Skin epidermis (tissue), 12 donors: ENCODE results near the gene SLC27A2.
"Not testable (repeated sequence)": the region's sequence is repeated elsewhere in the genome, so short reads cannot be mapped to it uniquely, and the experiment has no call there.

Experiments
- H3K27ac ChIP-seq, 21 experiments: fragments of 200-600 bp; sonication (generic) in 11 of 21; one replicate each; pipeline ENCODE4 v1.5.0; 2020; ENCODE audit warnings: mild to moderate bottlenecking in 3 of 21, inconsistent platforms in 2 of 21, moderate library complexity in 2 of 21
- H3K4me3 ChIP-seq, 7 experiments: fragments of 200-600 bp; sonication (generic) in 2 of 7; one replicate each; pipeline ENCODE4 v1.5.0; 2020; ENCODE audit warnings: inconsistent platforms in 2 of 7, mild to moderate bottlenecking in 2 of 7, moderate library complexity in 1 of 7

Gene SLC27A2

DNA sequence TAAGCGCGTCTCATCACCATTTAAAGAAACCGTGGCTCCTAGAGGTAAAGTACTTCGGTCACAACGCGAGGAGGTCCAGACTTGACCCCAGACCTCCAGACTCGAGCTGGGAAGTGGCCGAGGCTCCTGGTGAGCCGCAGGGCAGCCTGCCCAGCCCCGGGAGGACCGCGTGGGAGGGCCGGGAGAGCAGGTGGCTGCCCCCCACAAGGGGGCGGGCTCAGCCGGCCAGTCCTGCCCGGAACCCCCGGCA is at the start of gene SLC27A2:
SLC27A2 (plus strand) TSS at position 228 of the 250 bp plus-strand sequence. CDS start 232 bp downstream, outside the sequence.
- Histone ChIP-seq H3K27ac (peak within 1 kb of the TSS in 3 of 21 experiments; percentile 6 to 63 (median 11)), H3K4me3 (peak within 1 kb of the TSS; percentile 41 to 64 (median 45))

DNA sequence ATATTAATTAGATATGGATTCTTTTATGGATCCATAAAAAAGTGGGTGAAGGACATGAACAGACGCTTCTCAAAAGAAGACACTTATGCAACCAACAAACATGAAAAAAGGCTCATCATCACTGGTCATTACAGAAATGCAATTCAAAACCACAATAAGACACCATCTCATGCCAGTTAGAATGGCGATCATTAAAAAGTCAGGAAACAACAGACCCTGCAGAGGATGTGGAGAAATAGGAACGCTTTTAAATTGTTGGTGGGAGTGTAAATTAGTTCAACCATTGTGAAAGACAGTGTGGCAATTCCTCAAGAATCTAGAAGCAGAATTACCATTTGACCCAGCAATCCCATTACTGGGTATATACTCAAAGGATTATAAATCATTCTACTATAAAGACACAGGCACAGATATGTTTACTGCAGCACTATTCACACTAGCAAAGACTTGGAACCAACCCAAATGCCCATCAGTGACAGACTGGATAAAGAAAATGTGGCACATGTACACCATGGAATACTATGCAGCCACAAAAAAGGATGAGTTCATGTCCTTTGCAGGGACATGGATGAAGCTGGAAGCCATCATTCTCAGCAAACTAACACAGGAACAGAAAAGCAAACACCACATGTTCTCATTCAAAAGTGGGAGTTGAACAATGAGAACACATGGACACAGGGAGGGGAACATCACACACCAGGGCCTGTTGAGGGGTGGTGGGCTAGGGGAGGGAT is 49.6 kb upstream of the SLC27A2 start:
- H3K4me3 ChIP-seq, H3K27ac ChIP-seq: not testable (repeated sequence)

DNA sequence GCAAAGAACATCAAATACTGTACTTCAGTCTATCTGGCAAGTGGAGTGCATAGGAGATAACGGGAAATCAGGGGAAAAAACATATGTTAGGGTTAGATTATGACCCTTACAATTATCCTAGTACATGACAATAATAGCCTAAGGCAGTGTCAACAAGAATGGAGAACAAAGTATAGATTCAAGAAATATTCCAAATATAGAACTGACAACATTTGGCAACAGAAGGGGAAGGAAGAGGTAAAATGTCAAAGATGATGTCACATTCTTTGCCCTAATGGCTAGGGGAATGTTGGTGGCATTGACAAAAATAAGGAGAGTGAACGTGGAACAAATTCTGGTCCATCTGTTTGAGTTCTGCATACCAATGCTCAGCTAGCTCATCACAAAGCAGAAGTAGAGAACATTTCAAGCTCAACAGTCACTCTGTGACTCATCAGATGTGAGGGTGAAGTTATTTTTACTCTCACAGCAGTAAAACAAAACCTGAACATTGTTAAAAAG is 47.4 kb upstream of the SLC27A2 start:
- Histone ChIP-seq H3K4me3 (no peak overlapping the region), H3K27ac (peak overlapping the region in 7 of 21 experiments; percentile 26 to 74 (median 47))

DNA sequence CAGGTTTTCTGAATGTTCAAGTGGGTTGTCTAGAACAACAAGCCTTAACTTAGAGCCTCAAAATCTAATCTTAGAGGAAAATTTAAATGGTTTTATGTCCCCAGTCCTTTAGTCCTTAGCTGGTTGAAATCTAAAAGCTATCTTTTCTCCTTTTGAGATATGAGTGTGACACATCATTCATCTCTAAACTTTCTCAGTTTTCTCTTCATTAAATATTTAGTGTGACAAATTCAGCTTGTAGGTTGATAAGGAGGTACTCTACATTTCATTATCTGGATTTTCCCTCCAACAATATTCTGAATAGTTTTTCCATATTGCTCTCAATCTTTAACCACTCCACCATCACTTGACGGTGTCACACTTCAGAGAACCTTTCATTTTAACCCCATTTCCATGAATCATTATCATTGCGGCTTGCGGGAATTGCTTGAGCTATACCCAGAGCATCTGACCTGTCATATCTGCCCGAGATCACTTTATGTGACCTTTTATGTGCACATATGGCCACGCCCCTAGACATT is 46.9 kb upstream of the SLC27A2 start:
- peak overlapping the region in 9 of 21 experiments; percentile 17 to 74 (median 47) for H3K27ac ChIP-seq

DNA sequence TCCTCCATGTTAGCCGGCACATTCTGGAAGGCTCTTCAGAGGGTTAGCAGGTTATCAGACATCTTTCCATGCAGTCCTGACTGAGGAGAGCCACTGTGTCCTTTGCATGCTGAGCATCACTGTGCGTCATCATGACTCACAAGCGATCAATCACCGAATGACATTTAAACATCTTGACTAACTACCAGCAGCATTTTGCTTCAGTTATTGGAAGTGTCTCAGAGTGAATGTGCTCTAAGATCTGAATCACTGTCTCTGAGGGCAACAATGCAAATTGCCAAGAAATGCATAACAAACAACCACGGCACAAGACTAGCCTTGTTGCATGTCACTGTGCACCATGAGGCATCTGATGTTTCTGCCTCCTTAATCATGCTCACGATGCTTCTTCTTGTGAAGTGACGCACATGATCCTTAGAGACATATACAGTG is 44.6 kb upstream of the SLC27A2 start:
- H3K4me3 ChIP-seq = no peak overlapping the region
- H3K27ac ChIP-seq = peak overlapping the region in 5 of 21 experiments; percentile 3 to 74 (median 32)

More for the DNA sequence above, 46.9 kb upstream of the SLC27A2 start:
- no peak overlapping the region for H3K4me3 ChIP-seq

- no peak overlapping the region for H3K4me3 ChIP-seq
- peak overlapping the region in 4 of 21 experiments; percentile 12 to 44 (median 32) for H3K27ac ChIP-seq
These were observed 44.1 kb upstream of the SLC27A2 start for GRCh38 chr15:50137893-50138292.

GRCh38 chr15:50138391-50138790 is 43.6 kb upstream of the SLC27A2 start:
- peak overlapping the region in 1 of 21 experiments; percentile 44 for H3K27ac ChIP-seq
- no peak overlapping the region for H3K4me3 ChIP-seq

- Histone ChIP-seq H3K4me3 (no peak overlapping the region), H3K27ac (no peak overlapping the region)
These were observed 41.9 kb upstream of the SLC27A2 start for GRCh38 chr15:50140098-50140497.

DNA sequence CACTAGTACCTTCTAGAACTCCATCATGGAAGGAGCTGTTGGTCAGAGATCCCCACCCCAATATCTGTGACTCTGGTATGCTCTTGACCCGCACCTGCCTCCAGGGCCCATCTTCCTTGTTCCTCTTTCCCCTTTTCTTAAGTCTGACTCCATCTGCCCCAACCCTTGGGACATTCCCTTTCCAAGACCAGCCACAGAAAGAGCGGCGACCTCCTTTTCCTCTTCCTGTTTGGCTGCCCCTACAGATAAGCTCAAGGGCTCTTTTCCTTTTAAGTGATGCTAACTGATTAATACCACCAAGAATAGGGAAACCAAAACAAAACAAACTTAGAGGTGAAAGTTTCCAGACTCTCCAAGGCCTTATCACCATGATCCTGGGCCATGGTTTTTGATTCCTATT is 41.0 kb upstream of the SLC27A2 start:
- H3K4me3 ChIP-seq = no peak overlapping the region
- no peak overlapping the region for H3K27ac ChIP-seq

GRCh38 chr15:50141856-50142255 is 40.1 kb upstream of the SLC27A2 start:
- no peak overlapping the region for H3K27ac ChIP-seq
- H3K4me3 ChIP-seq = no peak overlapping the region

- Histone ChIP-seq H3K27ac (no peak overlapping the region), H3K4me3 (no peak overlapping the region)
These were observed 38.6 kb upstream of the SLC27A2 start for GRCh38 chr15:50143255-50143860.

- no peak overlapping the region for H3K4me3 ChIP-seq
- H3K27ac ChIP-seq = no peak overlapping the region
These were observed 37.5 kb upstream of the SLC27A2 start for GRCh38 chr15:50144341-50145120.

- Histone ChIP-seq H3K4me3 (no peak overlapping the region), H3K27ac (no peak overlapping the region)
These were observed 36.5 kb upstream of the SLC27A2 start for GRCh38 chr15:50145451-50145872.

DNA sequence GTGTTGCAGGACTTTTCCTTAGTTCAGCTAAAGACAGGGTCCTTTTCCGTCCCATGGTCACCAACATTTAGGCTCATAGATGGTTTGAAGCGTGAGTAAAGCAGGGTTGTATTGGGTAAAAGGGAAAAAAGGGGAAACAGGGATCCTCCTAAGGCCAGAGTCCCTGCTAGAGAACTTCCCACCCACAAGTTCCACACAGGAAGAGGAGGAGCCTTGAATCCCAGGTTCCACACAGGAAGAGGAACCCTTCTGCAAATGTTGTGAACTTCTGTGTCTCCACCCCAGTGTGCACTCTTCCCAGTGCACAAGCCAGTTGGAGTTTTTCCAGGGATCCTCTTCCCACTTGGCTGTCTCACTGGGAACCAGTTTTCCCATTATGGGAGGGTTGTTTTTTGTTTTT is 35.4 kb upstream of the SLC27A2 start:
- H3K27ac ChIP-seq = no peak overlapping the region
- H3K4me3 ChIP-seq = no peak overlapping the region

GRCh38 chr15:50148362-50148963 is 33.5 kb upstream of the SLC27A2 start:
- H3K27ac ChIP-seq = no peak overlapping the region
- H3K4me3 ChIP-seq = no peak overlapping the region

DNA sequence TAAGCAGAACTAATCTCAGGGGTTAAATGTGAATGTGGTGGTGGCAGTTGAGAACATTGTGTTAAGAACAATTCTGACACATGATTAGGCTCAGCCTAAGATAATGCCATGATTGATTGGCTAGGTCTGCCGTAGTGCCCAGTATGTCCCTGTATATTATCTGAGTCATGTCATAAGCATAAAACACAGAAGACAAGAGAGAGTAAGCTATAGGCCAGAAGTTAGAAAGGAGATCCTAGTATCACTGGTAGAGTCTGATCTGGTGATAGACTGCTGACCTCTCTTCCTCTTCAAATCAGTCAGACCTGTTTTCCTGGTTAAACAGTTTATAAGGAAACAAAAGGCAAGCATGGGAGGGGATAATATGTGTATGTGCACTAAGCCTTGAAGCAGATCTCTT is 32.9 kb upstream of the SLC27A2 start:
- no peak overlapping the region for H3K27ac ChIP-seq
- no peak overlapping the region for H3K4me3 ChIP-seq

DNA sequence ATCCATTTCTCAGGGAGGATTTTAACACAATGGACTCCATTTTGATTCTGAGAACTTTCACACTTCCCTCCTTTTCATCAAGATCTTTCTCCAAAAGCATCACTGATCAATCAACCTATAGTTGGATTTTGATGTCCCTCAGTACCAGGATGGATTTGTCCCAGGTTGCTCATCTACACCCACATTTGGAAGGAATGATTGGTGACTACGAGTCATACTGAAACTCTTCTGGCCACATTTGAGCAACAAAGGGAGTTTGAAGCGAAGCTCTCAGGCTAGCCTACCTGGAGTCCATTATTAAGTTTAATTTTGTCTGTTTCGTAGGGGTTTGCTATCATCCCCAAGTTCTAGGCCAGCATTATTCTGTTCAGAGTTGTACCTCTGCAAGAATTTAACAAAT is 31.6 kb upstream of the SLC27A2 start:
- H3K27ac ChIP-seq = no peak overlapping the region
- H3K4me3 ChIP-seq = no peak overlapping the region

DNA sequence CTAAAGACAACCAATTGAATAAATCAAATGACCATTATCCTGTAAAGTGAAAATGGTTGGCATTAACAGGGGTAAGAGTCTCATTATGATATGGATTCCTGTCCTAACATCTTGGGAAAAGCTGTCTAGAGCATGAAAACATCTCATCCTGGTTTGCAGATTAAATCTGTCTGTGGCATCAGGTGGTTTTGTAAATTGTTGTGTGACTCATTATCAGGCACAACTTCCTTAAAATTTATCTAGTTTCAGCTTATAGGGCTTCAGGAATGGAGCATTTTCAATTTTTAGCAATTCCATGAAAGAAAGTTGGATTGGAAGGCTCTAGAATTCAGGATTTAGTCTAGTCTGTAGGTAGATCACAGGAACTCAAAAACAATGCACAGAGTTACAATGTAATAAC is 31.1 kb upstream of the SLC27A2 start:
- H3K27ac ChIP-seq = no peak overlapping the region
- no peak overlapping the region for H3K4me3 ChIP-seq

GRCh38 chr15:50151476-50151875 is 30.5 kb upstream of the SLC27A2 start:
- Histone ChIP-seq H3K27ac (no peak overlapping the region), H3K4me3 (no peak overlapping the region)

GRCh38 chr15:50158236-50158635 is 23.8 kb upstream of the SLC27A2 start:
- not testable (repeated sequence) for H3K27ac ChIP-seq, H3K4me3 ChIP-seq
